OCI-LY1 (cell line): ENCODE data around the gene NUP42.

Source experiments
- CTCF ChIP-seq: fragments of 200-600 bp; sonication (generic), shearing (Covaris generic); IDR thresholded peaks from 2 replicates; pipeline ENCODE4 v1.5.1; 2017; ENCODE audit warnings: mild to moderate bottlenecking, antibody characterized with exemption, low read length, moderate library complexity, mixed read lengths
- EZH2 ChIP-seq: fragments of 200-600 bp; sonication (generic), shearing (Covaris generic); IDR thresholded peaks from 2 replicates; pipeline ENCODE4 v1.8.0; 2017; ENCODE audit warnings: borderline replicate concordance, mixed run types, mild to moderate bottlenecking, antibody characterized with exemption, low read length, moderate library complexity, mixed read lengths

GRCh38 chr7:23242321-23242720 lies 60.5 kb downstream of the NUP42 start:
- TF ChIP-seq CTCF = no peak
- no peak for TF ChIP-seq EZH2
